GM12874 (cell line): ENCODE data around the gene CTSE.

Experiments
- TF ChIP-seq, protein P1 (sequence below): IDR thresholded peaks from 2 replicates; pipeline ENCODE4 v1.5.1; 2011; ENCODE audit warnings: low read depth, mild to moderate bottlenecking, control low read depth, low read length, moderate library complexity; ENCODE audit not compliant: insufficient read depth

Gene CTSE

DNA sequence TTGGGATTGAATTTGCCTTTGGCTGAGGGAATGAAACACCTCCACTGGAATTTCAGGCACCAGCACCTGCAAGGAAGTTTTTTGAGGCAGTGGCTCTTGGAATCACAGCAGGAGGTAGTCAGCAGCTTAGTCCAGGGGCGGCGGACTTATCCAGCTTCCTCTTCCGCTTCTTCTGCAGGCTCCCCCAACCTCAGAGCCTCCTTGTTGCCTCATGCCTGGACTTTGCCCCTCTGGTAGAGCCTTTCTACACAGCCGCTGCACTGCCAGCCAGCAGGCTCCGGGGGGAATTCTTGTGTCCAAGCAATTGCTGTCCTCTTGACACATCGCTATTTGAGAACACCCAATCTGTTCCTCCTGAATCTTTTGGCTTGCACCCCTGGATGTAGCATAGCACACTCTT is 24.9 kb upstream of the CTSE start:
- TF ChIP-seq, protein P1, sequence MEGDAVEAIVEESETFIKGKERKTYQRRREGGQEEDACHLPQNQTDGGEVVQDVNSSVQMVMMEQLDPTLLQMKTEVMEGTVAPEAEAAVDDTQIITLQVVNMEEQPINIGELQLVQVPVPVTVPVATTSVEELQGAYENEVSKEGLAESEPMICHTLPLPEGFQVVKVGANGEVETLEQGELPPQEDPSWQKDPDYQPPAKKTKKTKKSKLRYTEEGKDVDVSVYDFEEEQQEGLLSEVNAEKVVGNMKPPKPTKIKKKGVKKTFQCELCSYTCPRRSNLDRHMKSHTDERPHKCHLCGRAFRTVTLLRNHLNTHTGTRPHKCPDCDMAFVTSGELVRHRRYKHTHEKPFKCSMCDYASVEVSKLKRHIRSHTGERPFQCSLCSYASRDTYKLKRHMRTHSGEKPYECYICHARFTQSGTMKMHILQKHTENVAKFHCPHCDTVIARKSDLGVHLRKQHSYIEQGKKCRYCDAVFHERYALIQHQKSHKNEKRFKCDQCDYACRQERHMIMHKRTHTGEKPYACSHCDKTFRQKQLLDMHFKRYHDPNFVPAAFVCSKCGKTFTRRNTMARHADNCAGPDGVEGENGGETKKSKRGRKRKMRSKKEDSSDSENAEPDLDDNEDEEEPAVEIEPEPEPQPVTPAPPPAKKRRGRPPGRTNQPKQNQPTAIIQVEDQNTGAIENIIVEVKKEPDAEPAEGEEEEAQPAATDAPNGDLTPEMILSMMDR, result no peak

DNA sequence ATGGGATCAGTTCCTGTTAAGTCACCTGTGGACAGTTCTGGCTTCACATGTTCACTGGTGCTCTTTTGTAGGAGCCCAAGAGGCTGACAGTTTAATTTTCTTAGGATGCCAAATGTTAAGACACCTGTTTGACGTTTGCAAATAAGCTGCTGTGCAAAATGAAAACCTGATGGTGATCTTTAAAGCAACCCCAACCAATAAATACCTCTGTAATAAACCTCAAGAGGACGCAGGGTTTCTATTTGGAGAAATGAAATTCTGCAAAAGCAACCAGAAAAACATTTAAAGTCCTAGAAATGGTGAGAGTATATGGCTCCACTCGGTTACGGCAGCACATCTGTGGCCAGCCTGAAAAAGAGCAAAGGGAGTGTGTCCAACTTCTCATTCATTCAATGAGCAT is 23.6 kb upstream of the CTSE start:
- TF ChIP-seq, protein P1, result no peak

DNA sequence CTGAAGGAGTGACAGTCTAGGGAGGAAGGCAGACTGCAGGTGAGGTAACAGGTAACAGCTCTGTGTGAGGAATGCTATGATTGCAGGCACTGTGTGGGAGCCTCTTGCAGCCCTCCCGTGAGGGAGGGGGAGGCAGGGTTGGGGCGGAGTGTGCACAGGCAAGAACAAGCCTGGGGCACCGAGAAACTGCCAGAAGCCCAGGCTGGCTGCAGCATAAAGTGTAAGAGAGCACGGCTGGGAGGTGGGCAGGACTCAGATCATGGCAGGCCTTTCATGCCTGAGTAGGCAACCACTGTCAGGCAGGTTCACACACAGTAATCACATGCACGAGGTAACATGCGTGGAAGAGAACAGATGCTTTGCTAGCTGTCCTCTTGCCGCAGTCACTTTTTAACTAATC is 17.9 kb upstream of the CTSE start:
- TF ChIP-seq, protein P1, result no peak

DNA sequence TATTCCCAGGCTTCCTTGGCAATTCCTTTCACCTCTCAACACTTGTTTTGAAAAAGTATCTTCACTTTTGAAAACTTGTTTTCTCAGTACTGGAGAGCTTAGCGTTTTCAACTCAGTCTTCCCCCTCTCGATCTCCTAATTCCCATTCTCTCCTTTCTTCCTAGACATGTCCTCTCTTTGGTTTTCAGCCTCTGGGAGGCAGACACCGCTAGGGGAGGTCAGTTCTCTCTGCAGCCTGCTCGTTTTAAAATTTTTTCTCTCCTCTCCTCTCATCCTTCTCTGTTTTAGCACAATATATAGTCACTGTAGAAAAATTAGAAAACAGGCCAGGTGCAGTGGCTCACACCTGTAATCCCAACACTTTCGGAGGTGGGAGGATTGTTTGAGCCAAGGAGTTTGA is 16.6 kb upstream of the CTSE start:
- TF ChIP-seq, protein P1, result no peak

DNA sequence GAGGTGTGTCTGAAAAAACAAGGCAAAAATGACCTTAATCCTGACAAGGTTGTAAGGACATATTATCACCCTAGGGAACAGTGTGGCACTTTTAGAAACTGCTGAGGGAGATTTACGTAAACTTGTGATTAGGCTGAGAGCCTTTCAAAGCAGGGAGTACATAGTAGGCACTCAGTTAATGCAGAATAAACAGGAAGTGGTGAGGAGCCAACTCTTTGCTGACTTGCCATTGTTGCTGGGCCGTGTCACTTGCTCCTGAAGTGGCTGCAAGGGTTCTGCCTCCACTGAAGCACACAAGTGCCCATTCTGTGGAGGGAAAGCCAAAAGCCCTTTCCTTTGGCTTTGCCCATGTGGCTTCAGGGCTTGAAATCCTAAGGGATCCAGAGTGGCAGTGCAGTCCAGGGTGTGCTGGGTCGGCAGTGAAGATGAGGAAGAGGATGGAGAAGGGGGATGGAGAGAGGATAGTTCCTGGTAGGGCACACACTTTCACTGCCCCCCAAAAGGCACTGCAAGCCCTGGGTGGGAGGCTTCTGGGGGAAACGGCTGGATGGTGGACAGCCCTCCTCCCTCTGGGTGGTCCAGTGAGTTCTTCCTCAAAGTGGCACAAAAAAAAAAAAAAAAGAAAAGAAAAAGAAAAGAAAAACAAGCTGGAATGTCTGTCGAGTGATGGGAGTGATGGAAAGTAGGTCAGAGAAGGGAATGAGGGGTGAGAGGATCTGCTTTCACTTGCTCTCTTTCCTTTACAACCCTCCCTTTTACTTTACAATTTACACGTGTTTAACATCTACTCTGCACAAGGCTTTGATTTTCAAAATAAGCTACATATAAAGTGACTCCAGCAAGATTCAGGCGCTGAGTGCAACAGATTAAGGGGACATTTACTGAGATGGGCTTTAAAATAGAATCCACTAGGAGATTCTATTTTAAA is 15.6 kb upstream of the CTSE start:
- TF ChIP-seq, protein P1, result no peak

DNA sequence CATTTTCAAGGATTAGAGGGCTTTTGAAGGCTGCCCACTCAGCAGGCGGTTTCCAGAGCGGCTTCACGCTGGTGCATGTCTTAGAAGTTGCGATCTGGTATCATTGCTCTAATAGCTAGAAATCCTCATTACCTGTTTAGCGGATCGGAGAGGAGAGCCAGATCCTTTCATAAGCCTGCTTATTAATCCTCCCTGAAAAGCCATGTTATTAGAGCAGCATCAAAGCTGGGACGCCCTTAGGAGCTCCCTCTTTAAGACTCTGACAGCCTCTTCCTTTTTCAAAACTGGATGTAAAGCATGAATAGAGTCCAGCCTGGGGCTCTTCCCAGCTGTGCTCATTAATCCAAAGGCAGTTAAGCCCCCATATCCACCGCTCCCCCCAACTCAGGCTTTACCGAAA is 13.9 kb upstream of the CTSE start:
- TF ChIP-seq, protein P1, result no peak

DNA sequence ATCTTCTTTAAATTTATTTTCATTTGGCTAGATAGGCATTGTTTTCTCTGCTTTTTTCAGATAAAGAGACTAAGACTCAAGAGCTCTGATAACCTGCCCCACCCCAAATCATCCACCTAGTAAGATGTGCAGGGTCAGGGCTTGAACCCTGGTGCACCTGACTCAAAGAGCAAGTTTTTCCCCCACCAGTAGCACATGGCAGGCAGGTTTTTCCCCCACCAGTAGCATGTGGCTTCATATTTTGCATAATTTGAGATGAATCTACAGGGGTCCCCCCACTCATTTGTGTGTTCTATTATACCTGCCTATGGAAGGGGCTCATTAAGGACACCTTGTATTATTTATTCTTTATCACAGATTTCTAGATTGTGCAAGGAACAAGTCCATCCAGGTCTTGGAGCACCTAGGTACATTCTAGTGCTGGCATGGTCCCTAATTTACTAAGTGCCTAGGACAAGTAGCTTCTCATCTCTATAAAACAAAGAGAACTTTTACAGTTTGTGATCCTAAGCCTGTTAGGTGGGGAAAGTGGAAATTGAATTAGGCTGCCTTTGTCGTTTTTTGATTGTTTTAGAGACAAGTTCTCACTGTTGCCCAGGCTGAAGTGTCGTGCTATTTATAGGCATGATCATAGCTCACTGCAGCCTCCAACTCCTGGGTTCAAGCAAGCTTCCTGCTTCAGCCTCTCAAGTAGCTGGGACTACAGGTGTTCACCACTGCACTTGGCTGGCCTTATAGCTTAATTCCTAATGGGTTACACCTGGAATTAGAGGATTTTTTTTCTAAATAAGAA is 13.2 kb upstream of the CTSE start:
- TF ChIP-seq, protein P1, result no peak
